NT2/D1 (cell line): ENCODE data around the gene CRAMP1.

Experiments
- SUZ12 ChIP-seq: IDR thresholded peaks from 2 replicates; pipeline ENCODE4 v1.6.1; 2011; ENCODE audit not compliant: insufficient read length, insufficient read depth; ENCODE audit errors: extremely low read depth
- ZNF274 ChIP-seq: IDR thresholded peaks from 2 replicates; pipeline ENCODE4 v1.6.1; 2011; ENCODE audit warnings: mild to moderate bottlenecking, low read depth, low read length

DNA sequence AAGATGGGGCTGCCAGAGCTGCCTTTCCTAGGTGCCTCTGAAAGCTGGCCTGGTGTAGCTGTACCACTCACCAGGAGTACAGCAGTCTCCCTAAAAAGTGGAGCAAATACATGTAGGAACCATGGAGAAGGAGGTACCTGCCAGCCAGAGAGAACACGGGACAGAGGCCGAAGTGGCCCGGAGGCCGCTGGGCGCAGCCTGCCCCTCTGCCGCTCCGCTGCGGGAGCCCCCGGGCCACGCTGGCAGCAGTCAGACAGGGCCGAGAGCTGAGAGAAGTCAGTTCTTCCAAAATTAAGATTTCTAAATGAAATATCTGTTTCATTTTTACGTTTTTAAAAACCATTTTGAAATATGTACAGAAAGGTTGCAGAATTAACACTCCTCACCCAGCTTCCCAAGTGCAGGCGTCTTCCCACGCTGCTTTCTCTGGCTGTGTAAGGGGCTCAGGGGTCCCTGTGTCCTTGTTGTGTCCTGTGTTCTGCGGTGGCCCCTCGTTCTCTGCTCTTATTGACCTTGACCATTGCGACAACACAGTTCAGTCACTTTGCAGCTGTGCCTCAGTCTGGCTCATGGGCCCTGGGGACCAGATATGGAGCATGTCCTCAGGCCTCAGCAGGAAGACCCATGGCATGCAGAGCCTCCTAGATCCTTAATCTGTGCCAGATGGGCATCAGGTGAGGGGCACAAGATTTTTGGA is 98.8 kb downstream of the CRAMP1 start:
- TF ChIP-seq SUZ12 (no peak), ZNF274 (no peak)
